Naive thymus-derived CD8-positive, alpha-beta T cell (primary cell): ENCODE results near the gene INPP5K. TPM values are rescaled to one million over a fixed set of nuclear protein-coding genes. Genes with fewer than 3 reads are reported as not detected.
"Not testable (repeated sequence)": the region's sequence is repeated elsewhere in the genome, so short reads cannot be mapped to it uniquely, and the experiment has no call there.

Experiments
- ATAC-seq, 2 donors: fragments of 150-1000 bp; cut with Tn5 transposase in 1 of 2; sonication (Bioruptor Pico), chemical (Tn5 transposase) in 1 of 2; 1 replicate in 1 of 2; 2 replicates in 1 of 2; pipeline ENCODE4 v1.10.0; 2021; ENCODE audit warnings: mild to moderate bottlenecking in 2 of 2, moderate library complexity in 2 of 2
- POLR2A ChIA-PET: fragments of 350-600 bp; sonication (Branson Sonifier 250); formaldehyde crosslinking; loops from one replicate; lab custom pipeline; 2021; ENCODE audit warnings: antibody characterized with exemption; lab: Charles Lee
- DNase-seq, 10 donors: peaks; one replicate each; pipeline versions ENCODE4 v3.0.0 to v3.0.0-alpha.2; 2020 to 2022
- H3K27ac Mint-ChIP-seq, 10 donors: one replicate each; pipeline ENCODE4 v1.8.0; 2020 to 2022; ENCODE audit warnings: mild to moderate bottlenecking in 10 of 10, mixed read lengths in 10 of 10, moderate library complexity in 4 of 10, inconsistent platforms in 1 of 10
- H3K27me3 Mint-ChIP-seq, 5 donors: one replicate each; pipeline ENCODE4 v1.8.0; 2021 to 2022; ENCODE audit warnings: mixed read lengths in 5 of 5
- H3K36me3 Mint-ChIP-seq, 3 donors: one replicate each; pipeline ENCODE4 v1.8.0; 2020 to 2022; ENCODE audit warnings: mixed read lengths in 3 of 3, mild to moderate bottlenecking in 2 of 3, inconsistent platforms in 1 of 3
- H3K4me1 Mint-ChIP-seq, 4 donors: one replicate each; pipeline ENCODE4 v1.8.0; 2021 to 2022; ENCODE audit warnings: mixed read lengths in 4 of 4
- H3K4me3 Mint-ChIP-seq, 10 donors: one replicate each; pipeline ENCODE4 v1.8.0; 2020 to 2022; ENCODE audit warnings: mild to moderate bottlenecking in 10 of 10, mixed read lengths in 10 of 10, moderate library complexity in 6 of 10, inconsistent platforms in 1 of 10
- H3K9me3 Mint-ChIP-seq, 9 donors: one replicate each; pipeline ENCODE4 v1.8.0; 2020 to 2022; ENCODE audit warnings: mixed read lengths in 9 of 9, mild to moderate bottlenecking in 3 of 9, inconsistent platforms in 1 of 9, moderate library complexity in 1 of 9
- polyA plus RNA-seq, 3 donors: library from polyadenylated mRNA; unstranded; fragments of 300-500 nt; fragmentation: Illumina TruSeq; gene quantifications; one replicate each; pipeline ENCODE4 v1.2.3, GENCODE V29; 2021
- total RNA-seq, 8 experiments: library from RNA in 2 of 8; stranded (reverse) in 2 of 8; gene quantifications; one replicate each; pipeline ENCODE4 v1.2.3 and lab custom pipeline; 2021 to 2026

The INPP5K gene
- total and polyA plus RNA-seq, 5 experiments from 2014 or later, result 62.0 to 93.8 (median 75.4) TPM

GRCh38 chr17:1541367-1541904 is 25.0 kb upstream of the INPP5K start:
- Mint-ChIP-seq H3K27ac (no peak overlapping the region), H3K9me3 (no peaks in the 10 kb centered on the region), H3K4me1 (no peaks in the 10 kb centered on the region), H3K4me3 (no peak overlapping the region), H3K27me3 (no peaks in the 10 kb centered on the region), H3K36me3 (peaks cover 0 to 77% (median 9%) of the 10 kb centered on the region in 3 donors)
- DNase-seq (no peak), ATAC-seq (no peak)
- POLR2A ChIA-PET, result no interaction called here

DNA sequence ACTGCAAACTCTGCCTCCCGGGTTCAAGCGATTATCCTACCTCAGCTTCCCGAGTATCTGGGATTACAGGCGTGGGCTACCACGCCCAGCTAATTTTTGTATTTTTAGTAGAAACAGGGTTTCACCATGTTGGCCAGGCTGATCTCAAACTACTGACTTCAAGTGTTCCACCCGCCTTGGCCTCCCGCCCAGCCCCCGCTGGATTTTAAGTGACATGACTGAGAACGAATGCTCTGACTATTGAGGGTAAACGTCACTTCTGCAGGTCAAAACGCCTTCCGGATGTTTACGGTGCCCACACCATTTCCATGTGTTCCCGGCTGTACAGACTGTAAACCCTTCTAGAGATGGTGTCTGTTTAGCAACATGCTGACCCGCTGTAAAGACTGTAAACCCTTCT is 23.4 kb upstream of the INPP5K start:
- Mint-ChIP-seq H3K27me3 (no peaks in the 10 kb centered on the region), H3K4me1 (no peaks in the 10 kb centered on the region), H3K4me3 (no peak overlapping the region), H3K27ac (no peak overlapping the region), H3K36me3 (peaks cover 0 to 69% (median 9%) of the 10 kb centered on the region in 3 donors), H3K9me3 (no peaks in the 10 kb centered on the region)
- DNase-seq, result no peak
- POLR2A ChIA-PET, result interaction anchor here (0.8 kb wide), 1 partner anchor 23 kb away, joined by 3 read pairs; the partner anchor contains the start of gene INPP5K
- ATAC-seq, result no peak

DNA sequence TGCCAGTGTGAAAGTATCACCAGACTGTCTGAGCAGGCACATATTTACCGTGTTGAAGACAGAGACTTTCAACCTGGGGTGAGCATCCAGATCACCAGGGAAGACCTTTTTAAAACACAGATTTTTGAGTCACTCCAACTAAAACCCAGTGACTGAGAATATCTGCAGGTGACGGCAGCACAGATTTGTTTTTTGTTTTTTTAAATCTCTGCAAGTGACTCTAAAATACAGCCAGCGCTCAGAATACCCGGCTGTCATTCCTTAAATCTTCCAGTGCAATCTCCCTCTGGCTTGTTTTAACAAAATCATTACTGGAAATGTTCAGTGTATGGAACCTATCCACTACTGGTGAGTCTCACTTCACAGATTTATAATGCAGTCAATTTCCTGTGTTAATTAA is 19.3 kb upstream of the INPP5K start:
- POLR2A ChIA-PET, result no interaction called here
- ATAC-seq (no peak), DNase-seq (no peak)
- Mint-ChIP-seq H3K36me3 (peaks cover 0 to 52% (median 9%) of the 10 kb centered on the region in 3 donors), H3K4me3 (no peak overlapping the region), H3K27ac (peak overlapping the region in 1 of 10 donors; percentile 29), H3K4me1 (peaks cover 0 to 6% (median 3%) of the 10 kb centered on the region in 4 donors), H3K27me3 (no peaks in the 10 kb centered on the region), H3K9me3 (no peaks in the 10 kb centered on the region)

DNA sequence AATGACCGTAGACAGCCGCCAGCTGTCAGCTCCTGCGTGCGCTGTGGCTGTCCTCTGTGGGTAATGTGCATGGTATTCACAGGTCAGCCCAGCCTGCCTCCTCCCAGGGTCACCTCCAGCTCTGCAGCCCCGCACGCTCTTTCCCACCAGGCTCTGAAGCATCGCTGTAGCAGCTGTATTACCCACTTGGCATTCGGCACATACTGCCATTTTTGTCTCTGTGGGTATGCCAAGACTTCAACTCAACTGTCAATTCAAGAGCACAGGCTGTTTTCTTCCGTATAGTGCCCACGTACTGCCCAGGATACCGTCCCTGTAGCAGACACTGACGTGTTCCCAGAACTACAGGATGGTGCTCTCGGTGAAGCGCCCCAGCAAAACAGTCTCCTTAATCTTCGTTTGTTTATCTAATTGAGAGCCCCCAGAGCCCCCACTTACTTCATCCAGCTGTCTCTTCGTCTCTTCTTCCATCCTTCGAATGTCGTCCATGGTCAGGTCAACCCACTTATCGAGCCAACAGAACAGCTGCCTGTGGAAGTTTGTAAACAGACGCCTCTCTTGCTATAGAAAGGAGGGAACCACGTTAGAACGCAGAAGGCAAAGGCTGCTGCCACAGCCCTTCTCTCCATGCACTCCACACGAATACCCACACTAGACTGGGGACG is 17.4 kb upstream of the INPP5K start:
- Mint-ChIP-seq H3K36me3 (peaks cover 0 to 50% (median 3%) of the 10 kb centered on the region in 3 donors), H3K4me3 (no peak overlapping the region), H3K9me3 (no peaks in the 10 kb centered on the region), H3K27me3 (no peaks in the 10 kb centered on the region), H3K4me1 (peaks cover 0 to 6% (median 3%) of the 10 kb centered on the region in 4 donors), H3K27ac (peak overlapping the region in 2 of 10 donors; percentile 31 to 69)
- POLR2A ChIA-PET, result interaction anchor here (1.1 kb wide), 1 partner anchor 168 kb away, joined by 4 read pairs; no protein-coding TSS in a partner anchor
- ATAC-seq, result no peak
- no peak for DNase-seq

DNA sequence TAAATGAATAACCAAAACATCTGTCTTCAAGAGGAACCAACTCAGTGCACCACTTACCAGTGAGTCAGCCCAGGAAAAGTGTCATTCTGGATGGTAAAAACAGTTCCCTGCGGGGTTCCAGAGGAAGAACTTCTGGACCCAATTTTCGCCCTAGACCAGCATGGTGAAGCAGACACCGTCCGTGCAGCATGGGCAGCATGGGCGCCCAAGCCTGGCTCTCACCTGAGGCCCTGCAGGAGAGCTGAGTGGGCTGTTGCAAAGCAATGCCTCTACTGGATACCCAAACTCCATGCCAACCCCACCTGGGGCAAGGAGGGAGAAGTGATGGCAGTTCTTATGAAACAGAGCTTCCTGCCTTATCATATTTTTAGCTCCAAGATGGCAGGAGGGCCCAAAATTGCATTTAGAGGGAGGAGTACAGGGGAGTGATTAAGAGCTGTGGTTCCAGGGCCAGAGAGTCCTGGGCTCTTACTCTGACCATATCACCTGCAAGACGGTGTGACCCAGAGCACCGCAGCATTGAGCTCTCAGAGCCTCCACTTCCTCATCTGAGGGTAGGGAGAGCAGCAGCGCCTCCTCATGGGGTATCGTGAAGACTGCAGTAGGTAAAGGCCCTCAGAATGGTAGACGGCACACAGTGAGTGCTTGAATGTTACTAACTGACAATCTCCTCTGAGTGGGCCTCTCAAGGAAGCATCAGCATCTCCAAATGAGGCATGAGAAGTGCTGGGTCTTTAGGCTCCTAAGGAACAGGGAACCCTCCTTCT is 16.6 kb upstream of the INPP5K start:
- peaks cover 0 to 6% (median 3%) of the 10 kb centered on the region in 4 donors for H3K4me1 Mint-ChIP-seq
- H3K27me3 Mint-ChIP-seq, result no peaks in the 10 kb centered on the region
- H3K4me3 Mint-ChIP-seq, result no peak overlapping the region
- no peaks in the 10 kb centered on the region for H3K9me3 Mint-ChIP-seq
- peak overlapping the region in 4 of 10 donors; percentile 9 to 82 (median 40) for H3K27ac Mint-ChIP-seq
- peaks cover 0 to 47% (median 4%) of the 10 kb centered on the region in 3 donors for H3K36me3 Mint-ChIP-seq
- POLR2A ChIA-PET, result interaction anchor here (0.6 to 1.1 kb wide), 2 partner anchors 24 to 168 kb away, joined by 3 to 4 read pairs; no protein-coding TSS in a partner anchor
- DNase-seq (peak; percentile 19 to 72 (median 46)), ATAC-seq (peak; percentile 82 to 86)

GRCh38 chr17:1529863-1530262 is 13.5 kb upstream of the INPP5K start:
- no peak for DNase-seq
- peaks cover 0 to 34% (median 1%) of the 10 kb centered on the region in 3 donors for H3K36me3 Mint-ChIP-seq
- H3K9me3 Mint-ChIP-seq, result no peaks in the 10 kb centered on the region
- peak overlapping the region in 1 of 10 donors; percentile 15 for H3K27ac Mint-ChIP-seq
- POLR2A ChIA-PET, result no interaction called here
- H3K27me3 Mint-ChIP-seq, result no peaks in the 10 kb centered on the region
- ATAC-seq, result no peak
- H3K4me3 Mint-ChIP-seq, result no peak overlapping the region
- H3K4me1 Mint-ChIP-seq, result peaks cover 5 to 20% (median 18%) of the 10 kb centered on the region in 4 donors

- H3K9me3 Mint-ChIP-seq, H3K27me3 Mint-ChIP-seq: not testable (repeated sequence)
- peak overlapping the region in 8 of 10 donors; percentile 15 to 84 (median 70) for H3K27ac Mint-ChIP-seq
- H3K36me3 Mint-ChIP-seq, result peaks cover 0 to 29% (median 3%) of the 10 kb centered on the region in 3 donors
- peak; percentile 37 to 83 for ATAC-seq
- DNase-seq, result peak in 5 of 10 donors; percentile 10 to 30 (median 19)
- peak overlapping the region in 2 of 10 donors; percentile 25 to 26 for H3K4me3 Mint-ChIP-seq
- peaks cover 3 to 17% (median 15%) of the 10 kb centered on the region in 4 donors for H3K4me1 Mint-ChIP-seq
- POLR2A ChIA-PET, result interaction anchor here (1.2 kb wide), 2 partner anchors 10 to 36 kb away, joined by 4 read pairs; partner anchors contain the start of genes INPP5K and PITPNA
These were observed 10.5 kb upstream of the INPP5K start for GRCh38 chr17:1526876-1527275.

DNA sequence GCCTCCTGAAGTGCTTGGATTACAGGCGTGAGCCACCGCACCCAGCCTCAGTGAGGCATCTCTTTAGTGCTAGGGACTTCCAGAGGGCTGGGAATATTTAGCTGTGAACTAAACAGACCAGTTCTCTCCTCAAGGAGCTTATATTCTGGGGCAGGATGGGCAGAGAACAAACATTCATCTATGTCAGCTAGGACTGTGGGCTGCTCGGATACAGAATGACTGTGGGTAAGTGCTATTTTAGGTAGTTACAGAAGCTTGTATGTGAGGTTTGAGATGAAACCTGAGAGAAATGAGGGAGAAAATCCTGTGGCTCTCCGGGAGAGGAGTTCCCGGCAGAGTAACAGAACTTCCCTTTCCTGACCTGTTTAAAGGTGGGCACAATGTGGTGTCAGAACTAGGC is 6.2 kb upstream of the INPP5K start:
- Mint-ChIP-seq H3K4me1 (peaks cover 3 to 25% (median 17%) of the 10 kb centered on the region in 4 donors), H3K9me3 (no peaks in the 10 kb centered on the region), H3K27ac (no peak overlapping the region), H3K4me3 (no peak overlapping the region), H3K27me3 (no peaks in the 10 kb centered on the region), H3K36me3 (peaks cover 0 to 20% (median 2%) of the 10 kb centered on the region in 3 donors)
- DNase-seq, result no peak
- POLR2A ChIA-PET, result no interaction called here
- no peak for ATAC-seq

DNA sequence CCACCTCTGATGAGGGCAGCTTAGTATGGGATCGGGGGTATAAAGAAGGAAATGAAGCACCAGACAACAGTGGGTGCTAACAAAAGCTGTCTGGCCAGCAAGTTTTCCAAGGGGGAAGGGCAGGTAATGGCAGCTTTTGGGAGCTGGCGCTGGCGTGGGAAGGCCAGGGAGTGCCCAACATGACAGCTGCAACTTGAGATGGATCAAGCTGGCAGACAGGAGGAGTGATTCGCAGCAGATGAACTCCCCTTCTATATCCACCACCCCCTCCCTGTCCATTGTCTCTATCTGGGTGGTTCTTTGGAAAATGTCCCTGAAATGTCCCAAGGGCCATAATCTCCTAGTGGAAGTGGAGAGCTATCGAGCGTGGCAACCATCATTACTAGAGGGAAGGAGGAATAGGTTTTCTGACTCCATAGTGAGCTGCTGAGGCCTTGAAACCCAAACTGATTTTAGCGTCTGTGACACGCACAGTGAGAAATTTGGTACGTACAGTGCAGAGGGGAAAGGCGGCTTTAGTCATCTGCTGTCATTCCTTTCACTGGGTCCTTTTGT is 4.8 kb upstream of the INPP5K start:
- POLR2A ChIA-PET, result no interaction called here
- Mint-ChIP-seq H3K36me3 (peaks cover 0 to 20% (median 2%) of the 10 kb centered on the region in 3 donors), H3K4me1 (peaks cover 3 to 15% (median 7%) of the 10 kb centered on the region in 4 donors), H3K4me3 (no peak overlapping the region), H3K27me3 (no peaks in the 10 kb centered on the region), H3K9me3 (no peaks in the 10 kb centered on the region), H3K27ac (peak overlapping the region in 3 of 10 donors; percentile 27 to 56 (median 34))
- DNase-seq (no peak), ATAC-seq (no peak)

- Mint-ChIP-seq H3K36me3 (peaks cover 0 to 20% (median 2%) of the 10 kb centered on the region in 3 donors), H3K9me3 (no peaks in the 10 kb centered on the region), H3K4me3 (peak overlapping the region in 1 of 10 donors; percentile 11), H3K27ac (peak overlapping the region in 3 of 10 donors; percentile 29 to 86 (median 71)), H3K4me1 (peaks cover 7 to 23% (median 14%) of the 10 kb centered on the region in 4 donors), H3K27me3 (no peaks in the 10 kb centered on the region)
- POLR2A ChIA-PET, result interaction anchor here (1.2 kb wide), 1 partner anchor 109 kb away, joined by 3 read pairs; the partner anchor contains the start of gene SLC43A2
- no peak for ATAC-seq
- DNase-seq, result no peak
These were observed 3.3 kb upstream of the INPP5K start for GRCh38 chr17:1519678-1520077.

DNA sequence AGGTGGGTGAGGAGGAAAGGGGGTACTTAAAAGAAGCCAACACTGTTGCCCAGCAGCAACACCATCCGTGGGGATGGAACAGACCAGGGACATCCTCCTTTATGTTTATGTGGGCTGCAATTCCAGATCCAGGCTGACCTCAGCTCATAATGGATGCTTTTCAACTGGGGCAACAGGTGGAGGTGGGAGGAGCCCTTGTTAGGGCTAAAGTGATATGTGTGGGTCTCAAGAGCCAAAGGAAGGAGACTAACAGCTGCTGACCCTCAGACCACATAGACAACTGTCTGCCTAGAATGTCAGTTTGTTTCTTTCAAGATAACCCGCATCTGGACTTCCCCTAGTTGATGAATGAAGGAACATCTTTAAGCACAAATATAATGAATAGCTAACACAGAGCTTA is 2.0 kb upstream of the INPP5K start:
- no peak for ATAC-seq
- Mint-ChIP-seq H3K27ac (peak overlapping the region in 7 of 10 donors; percentile 22 to 95 (median 52)), H3K9me3 (no peaks in the 10 kb centered on the region), H3K27me3 (no peaks in the 10 kb centered on the region), H3K4me1 (peaks cover 12 to 31% (median 20%) of the 10 kb centered on the region in 4 donors), H3K4me3 (peak overlapping the region; percentile 22 to 87 (median 57)), H3K36me3 (peaks cover 0 to 28% (median 6%) of the 10 kb centered on the region in 3 donors)
- POLR2A ChIA-PET, result interaction anchor here (0.5 to 1.2 kb wide), 3 partner anchors 11 to 91 kb away, joined by 3 to 5 read pairs (median 3); no protein-coding TSS in a partner anchor
- DNase-seq, result no peak
